CD14-positive monocyte (primary cell): ENCODE results near the gene THRB. TPM values are rescaled to one million over a fixed set of nuclear protein-coding genes. Genes with fewer than 3 reads are reported as not detected.

Experiments used
- DNase-seq, 3 donors: peaks; one replicate each; pipeline ENCODE4 v3.0.0-alpha.2; 2011 to 2022
- H2AFZ ChIP-seq: 2 replicates; pipeline ENCODE4 v1.6.0; 2012; ENCODE audit warnings: mild to moderate bottlenecking, low read depth, low read length, inconsistent platforms; ENCODE audit not compliant: insufficient read depth, poor library complexity, severe bottlenecking
- H3K27ac ChIP-seq, 2 donors: 1 replicate in 1 of 2; 2 replicates in 1 of 2; pipeline ENCODE4 v1.5.1; 2012 to 2013; ENCODE audit warnings: low read length in 2 of 2, control low read depth in 1 of 2, inconsistent platforms in 1 of 2, low read depth in 1 of 2, mild to moderate bottlenecking in 1 of 2
- H3K27me3 ChIP-seq, 2 donors: one replicate each; pipeline versions ENCODE4 v1.6.0 to v1.6.1; 2011 to 2013; ENCODE audit warnings: low read length in 2 of 2; ENCODE audit not compliant: control insufficient read depth in 2 of 2, insufficient read depth in 2 of 2
- H3K36me3 ChIP-seq, 2 donors: replicated peaks in 1 of 2; 1 replicate in 1 of 2; 2 replicates in 1 of 2; pipeline versions ENCODE4 v1.5.1 to v1.6.1; 2012 to 2013; ENCODE audit warnings: low read length in 2 of 2, control low read depth in 1 of 2, inconsistent platforms in 1 of 2, mild to moderate bottlenecking in 1 of 2; ENCODE audit not compliant: insufficient read depth in 2 of 2, control insufficient read depth in 1 of 2
- H3K4me1 ChIP-seq, 2 donors: 1 replicate in 1 of 2; 2 replicates in 1 of 2; pipeline versions ENCODE4 v1.5.1 to v1.6.1; 2012 to 2013; ENCODE audit warnings: low read length in 2 of 2, control low read depth in 1 of 2, inconsistent platforms in 1 of 2, mild to moderate bottlenecking in 1 of 2, moderate library complexity in 1 of 2; ENCODE audit not compliant: insufficient read depth in 2 of 2, control insufficient read depth in 1 of 2
- H3K4me2 ChIP-seq: replicated peaks from 2 replicates; pipeline ENCODE3; 2012; ENCODE audit warnings: low read length, moderate library complexity, mild to moderate bottlenecking; ENCODE audit not compliant: poor library complexity, severe bottlenecking; ENCODE audit errors: extremely low read depth
- H3K4me3 ChIP-seq, 3 experiments: fragments of 200-600 bp in 1 of 3; sonication (generic) in 1 of 3; replicated peaks in 1 of 3; 1 replicate in 2 of 3; 2 replicates in 1 of 3; pipeline ENCODE4 v1.5.1; 2011 to 2013; ENCODE audit warnings: low read length in 3 of 3, mild to moderate bottlenecking in 3 of 3, control low read depth in 2 of 3, low read depth in 2 of 3, inconsistent platforms in 1 of 3, moderate library complexity in 1 of 3
- H3K79me2 ChIP-seq: 2 replicates; pipeline ENCODE4 v1.6.0; 2012; ENCODE audit warnings: mild to moderate bottlenecking, control low read depth, inconsistent platforms, low read length, moderate library complexity; ENCODE audit not compliant: insufficient read depth
- H3K9ac ChIP-seq: 2 replicates; pipeline ENCODE4 v1.6.0; 2017; ENCODE audit warnings: low read length, mild to moderate bottlenecking; ENCODE audit not compliant: insufficient read depth, poor library complexity, severe bottlenecking
- H3K9me3 ChIP-seq, 2 donors: replicated peaks in 1 of 2; 1 replicate in 1 of 2; 2 replicates in 1 of 2; pipeline versions ENCODE4 v1.5.1 to v1.6.1; 2012 to 2013; ENCODE audit warnings: low read length in 2 of 2, control low read depth in 1 of 2; ENCODE audit not compliant: control insufficient read depth in 1 of 2, insufficient read depth in 1 of 2
- H4K20me1 ChIP-seq: 2 replicates; pipeline ENCODE4 v1.6.0; 2012; ENCODE audit warnings: mild to moderate bottlenecking, low read length, control low read depth, moderate library complexity; ENCODE audit not compliant: insufficient read depth
- H3K27ac Mint-ChIP-seq, 7 donors: one replicate each; pipeline ENCODE4 v1.8.0; 2020; ENCODE audit warnings: mild to moderate bottlenecking in 7 of 7, mixed read lengths in 7 of 7, moderate library complexity in 6 of 7, inconsistent platforms in 2 of 7
- H3K27me3 Mint-ChIP-seq, 3 donors: one replicate each; pipeline ENCODE4 v1.8.0; 2021 to 2022; ENCODE audit warnings: low read depth in 3 of 3, mild to moderate bottlenecking in 3 of 3, mixed read lengths in 3 of 3, moderate library complexity in 3 of 3, inconsistent platforms in 1 of 3
- H3K36me3 Mint-ChIP-seq, 2 donors: one replicate each; pipeline ENCODE4 v1.8.0; 2020; ENCODE audit warnings: mixed read lengths in 2 of 2, inconsistent platforms in 1 of 2, mild to moderate bottlenecking in 1 of 2
- H3K4me1 Mint-ChIP-seq: one replicate; pipeline ENCODE4 v1.8.0; 2020; ENCODE audit warnings: mild to moderate bottlenecking, mixed read lengths
- H3K4me3 Mint-ChIP-seq, 2 donors: one replicate each; pipeline ENCODE4 v1.8.0; 2020; ENCODE audit warnings: mild to moderate bottlenecking in 2 of 2, mixed read lengths in 2 of 2, moderate library complexity in 1 of 2
- H3K9me3 Mint-ChIP-seq, 7 donors: one replicate each; pipeline ENCODE4 v1.8.0; 2020 to 2022; ENCODE audit warnings: mixed read lengths in 7 of 7, mild to moderate bottlenecking in 6 of 7, moderate library complexity in 6 of 7, inconsistent platforms in 2 of 7
- WGBS: methylation state at CpG from one replicate; pipeline ENCODE4 v1.1.5; 2013; ENCODE audit warnings: missing lambda C conversion rate; ENCODE audit not compliant: insufficient coverage; 5-methylcytosine and 5-hydroxymethylcytosine counted together
- intact Hi-C, 2 donors: fragments of 100-400 bp; cut with micrococcal nuclease; formaldehyde crosslinking; loops; one replicate each; pipeline versions ENCODE4 v1.15.0 to v1.15.1; 2023
- polyA plus RNA-seq, 3 donors: library from polyadenylated mRNA; depleted of rRNA in 1 of 3; unstranded in 2 of 3; stranded (reverse) in 1 of 3; fragments of 300-500 nt in 2 of 3; fragments of >200 nt in 1 of 3; fragmentation: Illumina TruSeq in 2 of 3; gene quantifications; 1 replicate in 2 of 3; 2 replicates in 1 of 3; pipeline ENCODE4 v1.2.3, GENCODE V29; 2012 to 2021
- TF ChIP-seq, protein P1 (sequence below): fragments of 200-600 bp; IDR thresholded peaks from one replicate; pipeline ENCODE4 v1.8.0; 2022; ENCODE audit warnings: antibody characterized with exemption, mild to moderate bottlenecking

Gene THRB
- polyA plus RNA-seq, 3 donors = 0.05 TPM; not detected in 2

DNA sequence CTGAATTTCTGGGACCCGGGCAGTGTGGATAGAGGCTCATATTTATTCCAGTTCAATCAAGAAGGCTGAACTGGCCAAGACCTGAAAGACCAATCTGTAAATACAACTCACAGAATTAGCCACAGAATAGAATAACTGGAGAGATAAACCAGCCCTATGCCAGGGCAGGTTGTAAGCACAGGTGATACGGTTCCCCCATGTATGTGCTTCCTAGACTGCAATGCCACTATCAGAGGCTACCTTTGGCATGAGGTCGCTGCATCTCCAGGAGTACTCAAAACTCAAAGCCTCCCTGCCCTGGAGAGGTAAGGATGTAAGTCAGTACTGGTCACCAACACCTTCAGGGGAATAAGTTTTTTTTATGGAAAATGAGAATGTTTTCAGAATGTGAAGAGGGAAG is 314.0 kb downstream of the THRB start:
- no peak overlapping the region for H2AFZ ChIP-seq
- H3K36me3 Mint-ChIP-seq = no peaks in the 10 kb centered on the region
- peaks cover 0 to 5% (median 1%) of the 10 kb centered on the region in 3 donors for H3K27me3 Mint-ChIP-seq
- intact Hi-C loops = no loop called here
- no peak for DNase-seq
- no peak overlapping the region for H3K27ac ChIP-seq
- no peak overlapping the region for H3K27ac Mint-ChIP-seq
- no peaks in the 10 kb centered on the region for H3K9me3 Mint-ChIP-seq
- H3K27me3 ChIP-seq = no peaks in the 10 kb centered on the region
- no peaks in the 10 kb centered on the region for H3K36me3 ChIP-seq
- H3K4me3 ChIP-seq = no peak overlapping the region
- no peaks in the 10 kb centered on the region for H3K9me3 ChIP-seq
- H4K20me1 ChIP-seq = no peaks in the 10 kb centered on the region
- H3K9ac ChIP-seq = no peak overlapping the region
- H3K4me1 Mint-ChIP-seq = no peaks in the 10 kb centered on the region
- TF ChIP-seq, protein P1, sequence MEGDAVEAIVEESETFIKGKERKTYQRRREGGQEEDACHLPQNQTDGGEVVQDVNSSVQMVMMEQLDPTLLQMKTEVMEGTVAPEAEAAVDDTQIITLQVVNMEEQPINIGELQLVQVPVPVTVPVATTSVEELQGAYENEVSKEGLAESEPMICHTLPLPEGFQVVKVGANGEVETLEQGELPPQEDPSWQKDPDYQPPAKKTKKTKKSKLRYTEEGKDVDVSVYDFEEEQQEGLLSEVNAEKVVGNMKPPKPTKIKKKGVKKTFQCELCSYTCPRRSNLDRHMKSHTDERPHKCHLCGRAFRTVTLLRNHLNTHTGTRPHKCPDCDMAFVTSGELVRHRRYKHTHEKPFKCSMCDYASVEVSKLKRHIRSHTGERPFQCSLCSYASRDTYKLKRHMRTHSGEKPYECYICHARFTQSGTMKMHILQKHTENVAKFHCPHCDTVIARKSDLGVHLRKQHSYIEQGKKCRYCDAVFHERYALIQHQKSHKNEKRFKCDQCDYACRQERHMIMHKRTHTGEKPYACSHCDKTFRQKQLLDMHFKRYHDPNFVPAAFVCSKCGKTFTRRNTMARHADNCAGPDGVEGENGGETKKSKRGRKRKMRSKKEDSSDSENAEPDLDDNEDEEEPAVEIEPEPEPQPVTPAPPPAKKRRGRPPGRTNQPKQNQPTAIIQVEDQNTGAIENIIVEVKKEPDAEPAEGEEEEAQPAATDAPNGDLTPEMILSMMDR = no peak
- no CpG with 5 or more reads among the region's 3 CpGs for WGBS
- no peaks in the 10 kb centered on the region for H3K79me2 ChIP-seq
- no peaks in the 10 kb centered on the region for H3K4me1 ChIP-seq
- no peak overlapping the region for H3K4me3 Mint-ChIP-seq
- no peak overlapping the region for H3K4me2 ChIP-seq

DNA sequence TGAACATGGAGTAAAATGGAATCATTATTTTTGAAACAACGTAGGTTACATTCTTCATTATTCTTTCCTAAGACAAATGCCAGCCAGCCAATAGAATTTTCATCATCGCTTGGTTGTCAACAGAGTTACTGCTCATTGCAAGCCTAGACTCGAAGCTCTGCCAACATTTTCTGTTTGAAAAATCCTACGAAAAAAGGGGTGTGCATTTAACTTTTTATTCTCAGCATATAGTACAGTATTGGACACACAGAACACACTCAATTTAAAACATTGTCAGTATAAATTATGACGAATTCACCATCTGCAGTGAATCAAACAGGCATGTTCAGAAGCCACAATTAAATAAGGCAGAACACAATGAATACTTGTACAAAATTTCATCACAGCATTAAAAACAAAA is 317.4 kb downstream of the THRB start:
- H3K79me2 ChIP-seq = no peaks in the 10 kb centered on the region
- Mint-ChIP-seq H3K9me3 (no peaks in the 10 kb centered on the region), H3K27ac (no peak overlapping the region), H3K27me3 (peaks cover 0 to 3% (median 1%) of the 10 kb centered on the region in 3 donors), H3K4me1 (no peaks in the 10 kb centered on the region), H3K36me3 (no peaks in the 10 kb centered on the region), H3K4me3 (no peak overlapping the region)
- H4K20me1 ChIP-seq = no peaks in the 10 kb centered on the region
- no peaks in the 10 kb centered on the region for H3K36me3 ChIP-seq
- DNase-seq = no peak
- H3K27ac ChIP-seq = no peak overlapping the region
- no peaks in the 10 kb centered on the region for H3K27me3 ChIP-seq
- H3K9me3 ChIP-seq = no peaks in the 10 kb centered on the region
- H3K4me2 ChIP-seq = no peak overlapping the region
- no peak overlapping the region for H3K9ac ChIP-seq
- 90% methylated on average over 2 of the region's 5 CpGs for WGBS
- no peaks in the 10 kb centered on the region for H3K4me1 ChIP-seq
- no peak overlapping the region for H2AFZ ChIP-seq
- intact Hi-C loops = no loop called here
- H3K4me3 ChIP-seq = no peak overlapping the region
- TF ChIP-seq, protein P1 = no peak
